Articular chondrocyte of knee joint (primary cell): ENCODE results near the gene PRRT3. TPM values are rescaled to one million over a fixed set of nuclear protein-coding genes. Genes with fewer than 3 reads are reported as not detected.

Source experiments
- small RNA-seq: library from RNA; depleted of rRNA; stranded (forward); fragments of <200 nt; gene quantifications from one replicate; pipeline ENCODE3, GENCODE V24; 2012
- total RNA-seq: library from RNA; depleted of rRNA; stranded (reverse); fragments of >200 nt; gene quantifications from 2 replicates; pipeline ENCODE4 v1.2.3, GENCODE V29; 2012

The PRRT3 gene
- 4.6 and 5.5 TPM in 2 replicates for total RNA-seq

DNA sequence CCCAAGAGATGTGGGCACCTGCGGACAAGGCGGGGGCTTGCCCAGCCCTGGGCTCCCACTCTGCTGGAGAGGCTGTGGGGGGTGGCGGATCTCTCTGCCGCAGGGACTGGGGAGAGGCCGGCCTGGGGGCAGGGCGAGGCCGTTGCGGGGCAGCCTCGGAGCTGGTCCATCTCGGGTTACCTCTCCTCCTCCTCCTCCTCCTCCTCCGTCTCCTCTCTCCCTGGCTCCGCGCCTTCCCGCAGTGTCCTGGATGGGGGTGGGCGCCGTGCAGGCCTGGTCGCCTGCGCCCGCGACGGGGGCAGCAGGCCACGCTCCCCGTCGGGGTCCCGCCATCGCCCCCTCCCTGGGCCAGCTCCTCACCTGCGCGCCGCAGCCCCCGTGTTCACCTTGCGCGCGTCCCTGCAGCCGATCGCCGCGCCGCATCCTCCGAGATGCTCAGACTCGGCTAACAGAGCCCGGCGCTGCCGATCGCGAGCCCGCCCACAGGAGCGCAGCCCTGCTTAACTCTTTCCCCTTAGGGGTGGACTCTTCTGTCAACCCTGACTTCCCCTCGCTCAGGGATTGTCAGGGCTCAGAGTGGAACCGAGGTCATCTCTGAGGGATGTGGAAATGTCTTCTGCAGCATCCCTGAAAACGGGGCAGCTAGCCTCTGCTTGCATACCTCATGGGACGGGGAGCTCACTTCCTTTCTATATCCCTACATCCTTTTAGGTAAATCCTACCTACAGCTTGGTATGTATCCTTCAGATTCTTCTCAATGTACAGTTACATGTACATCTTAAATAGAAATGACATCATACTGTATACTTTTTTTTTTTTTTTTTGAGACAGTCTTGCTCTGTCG, at the start of gene PRRT3:
Gene PRRT3 (minus strand): TSS at position 447 of the 844 bp plus-strand sequence. CDS start 2,293 bp downstream, outside the sequence.

DNA sequence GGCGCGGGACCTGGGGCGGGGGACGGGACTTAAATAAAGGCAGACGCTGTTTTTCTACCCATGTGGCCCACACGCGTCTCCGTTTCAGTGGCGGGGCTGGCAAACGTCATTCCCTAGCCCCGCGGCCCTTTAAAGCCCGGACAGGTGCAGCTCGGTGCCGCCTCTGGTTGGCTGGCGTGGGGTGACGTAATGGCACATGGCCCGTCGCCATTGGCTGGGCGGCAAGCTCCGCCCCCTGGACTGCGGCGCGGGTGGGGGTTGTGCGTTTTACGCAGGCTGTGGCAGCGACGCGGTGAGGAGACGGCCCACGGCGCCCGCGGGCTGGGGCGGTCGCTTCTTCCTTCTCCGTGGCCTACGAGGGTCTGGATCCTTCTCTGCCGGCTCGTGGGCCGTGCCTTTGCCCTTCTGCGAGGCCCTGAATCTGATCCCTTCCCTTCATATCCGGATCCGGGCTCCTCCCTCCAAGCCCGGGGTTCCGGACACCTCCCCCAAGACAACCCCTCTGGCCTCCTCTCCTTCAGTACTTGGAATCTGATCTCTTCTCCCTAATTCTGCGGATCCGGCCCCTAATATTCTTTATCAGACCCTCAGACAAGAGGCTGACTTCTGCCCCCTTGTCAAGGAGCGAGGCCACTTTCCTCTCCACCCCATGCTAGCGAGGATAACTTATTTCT, 18.5 kb downstream of the PRRT3 start, which contains the start of gene CRELD1:
Gene CRELD1 (plus strand): TSS at position 274 of the 674 bp plus-strand sequence. CDS start 605 bp downstream, outside the sequence.

DNA sequence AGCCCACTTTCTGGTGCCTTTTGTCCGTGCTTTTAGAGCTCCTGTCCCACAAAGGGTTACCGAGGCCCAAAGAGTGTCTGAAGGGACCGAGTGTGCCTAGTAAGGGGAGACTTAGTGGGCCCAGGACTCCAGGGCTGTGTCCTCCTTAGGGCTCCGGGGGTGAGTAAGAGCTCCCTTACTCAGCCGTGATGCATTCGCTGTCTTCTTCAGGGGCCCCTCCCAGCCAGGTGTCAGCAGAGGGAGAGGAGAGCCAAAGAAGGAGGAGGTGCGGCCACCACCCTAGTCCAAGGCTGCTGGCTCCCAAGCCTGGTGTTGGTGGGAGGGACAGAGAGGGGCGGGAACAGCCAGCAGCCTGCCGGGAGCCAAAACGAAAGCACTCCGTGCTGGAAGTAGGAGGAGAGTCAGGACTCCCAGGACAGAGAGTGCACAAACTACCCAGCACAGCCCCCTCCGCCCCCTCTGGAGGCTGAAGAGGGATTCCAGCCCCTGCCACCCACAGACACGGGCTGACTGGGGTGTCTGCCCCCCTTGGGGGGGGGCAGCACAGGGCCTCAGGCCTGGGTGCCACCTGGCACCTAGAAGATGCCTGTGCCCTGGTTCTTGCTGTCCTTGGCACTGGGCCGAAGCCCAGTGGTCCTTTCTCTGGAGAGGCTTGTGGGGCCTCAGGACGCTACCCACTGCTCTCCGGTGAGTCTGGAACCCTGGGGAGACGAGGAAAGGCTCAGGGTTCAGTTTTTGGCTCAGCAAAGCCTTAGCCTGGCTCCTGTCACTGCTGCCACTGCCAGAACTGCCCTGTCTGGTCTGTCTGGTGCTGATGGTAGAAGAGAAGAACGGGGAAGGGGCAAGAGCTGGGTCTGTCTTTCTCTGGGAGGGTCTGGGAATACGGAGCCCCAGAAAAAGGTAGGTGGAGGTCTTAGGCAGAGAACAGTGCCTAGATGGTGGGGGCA, 35.2 kb downstream of the PRRT3 start, which contains the start of gene IL17RC:
Gene IL17RC (plus strand): TSS at position 365 of the 947 bp plus-strand sequence. CDS start 218 bp downstream, at position 583.

DNA sequence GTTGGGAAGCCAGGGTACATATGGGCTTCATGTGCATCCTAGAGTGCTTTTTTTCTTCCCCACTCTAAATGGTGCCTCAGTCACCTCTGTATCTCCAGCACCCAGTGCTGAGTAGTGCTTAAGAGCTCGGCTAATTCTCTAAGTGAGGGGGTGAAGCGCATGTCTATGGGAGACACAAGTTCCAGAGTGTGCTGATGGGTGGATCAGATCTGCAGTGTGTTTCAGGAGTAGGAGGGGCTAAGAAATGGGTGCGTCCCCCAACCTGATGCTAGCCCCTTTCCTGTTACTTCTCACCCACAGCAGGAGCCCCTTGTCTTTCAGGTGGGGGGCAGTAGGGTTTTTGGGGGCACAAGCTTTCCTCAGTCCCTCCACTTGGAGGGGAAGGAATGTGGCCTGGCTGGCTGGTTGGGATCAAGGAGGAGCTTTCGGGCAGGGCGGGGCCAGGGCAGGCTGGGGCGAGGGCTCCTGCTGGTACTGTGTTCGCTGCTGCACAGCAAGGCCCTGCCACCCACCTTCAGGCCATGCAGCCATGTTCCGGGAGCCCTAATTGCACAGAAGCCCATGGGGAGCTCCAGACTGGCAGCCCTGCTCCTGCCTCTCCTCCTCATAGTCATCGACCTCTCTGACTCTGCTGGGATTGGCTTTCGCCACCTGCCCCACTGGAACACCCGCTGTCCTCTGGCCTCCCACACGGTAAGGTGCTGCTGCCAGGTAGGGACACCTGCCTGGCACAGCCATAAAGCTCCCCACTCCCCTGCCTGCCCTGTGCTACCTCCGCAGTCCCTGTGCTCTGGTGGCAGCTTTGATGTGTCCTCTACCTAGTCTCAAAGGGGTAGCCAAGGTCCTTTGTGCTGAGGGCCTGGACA, 49.6 kb downstream of the PRRT3 start, which contains the start of gene IL17RE:
Gene IL17RE (plus strand): TSS at position 477 of the 866 bp plus-strand sequence. CDS start 85 bp downstream, at position 562.

Small RNA genes lying within 50 kb of the gene (small RNA-seq; reads per million reads assigned to genes)
- not detected for gene CYCSP10
- gene RNU6-882P = not detected

Other genes starting within 250 kb of the PRRT3 start
- not detected in 2 replicates for gene CPNE9, start 248.6 kb downstream of the PRRT3 start, total RNA-seq
- 9.5 and 10.2 TPM in 2 replicates for gene BRPF1, start 220.7 kb downstream of the PRRT3 start, total RNA-seq
- 18.6 and 22.6 TPM in 2 replicates for gene OGG1, start 202.5 kb downstream of the PRRT3 start, total RNA-seq
- 21.3 and 25.4 TPM in 2 replicates for gene CAMK1, start 182.5 kb downstream of the PRRT3 start, total RNA-seq
- 77.7 and 83.3 TPM in 2 replicates for gene TADA3, start 159.9 kb downstream of the PRRT3 start, total RNA-seq
- gene ARPC4, start 159.3 kb downstream of the PRRT3 start, total RNA-seq = 189 and 224 TPM in 2 replicates
- 22.6 and 29.3 TPM in 2 replicates for gene TTLL3, start 142.1 kb downstream of the PRRT3 start, total RNA-seq
- gene RPUSD3, start 108.4 kb downstream of the PRRT3 start, total RNA-seq = 19.3 and 20.9 TPM in 2 replicates
- gene CIDEC, start 72.2 kb downstream of the PRRT3 start, total RNA-seq = not detected in 2 replicates
- gene JAGN1, start 61.8 kb downstream of the PRRT3 start, total RNA-seq = 22.3 and 29.5 TPM in 2 replicates
- gene IL17RE, start 49.6 kb downstream of the PRRT3 start, total RNA-seq = 1.1 and 1.4 TPM in 2 replicates
- gene IL17RC, start 35.3 kb downstream of the PRRT3 start, total RNA-seq = 41.4 and 51.8 TPM in 2 replicates
- gene CRELD1, start 18.6 kb downstream of the PRRT3 start, total RNA-seq = 14.1 and 20.8 TPM in 2 replicates
- 92.4 and 101 TPM in 2 replicates for gene EMC3, start 34.4 kb upstream of the PRRT3 start, total RNA-seq
- 6.7 and 19.5 TPM in 2 replicates for gene FANCD2, start 74.0 kb upstream of the PRRT3 start, total RNA-seq
- gene FANCD2OS, start 155.8 kb upstream of the PRRT3 start, total RNA-seq = not detected in 2 replicates
- 130 and 134 TPM in 2 replicates for gene BRK1, start 163.3 kb upstream of the PRRT3 start, total RNA-seq
- gene VHL, start 189.4 kb upstream of the PRRT3 start, total RNA-seq = 33.5 and 40.1 TPM in 2 replicates
- 3.7 and 7.9 TPM in 2 replicates for gene IRAK2, start 212.5 kb upstream of the PRRT3 start, total RNA-seq